GM18502 (cell line): ENCODE measurements around the gene IMPDH1.
A peak's percentile ranks its signal among the peaks of the same experiment; 100 is the strongest.

ENCODE experiments used
- ATAC-seq: cut with Tn5 transposase; IDR thresholded peaks from one replicate; pipeline ENCODE4 v1.9.1; 2021; ENCODE audit warnings: mild to moderate bottlenecking; ENCODE audit not compliant: unreplicated experiment, poor library complexity

Gene IMPDH1

GRCh38 chr7:128406314-128407232, 3.2 kb downstream of the IMPDH1 start:
- ATAC-seq, result no peak

GRCh38 chr7:128405471-128406313, 4.1 kb downstream of the IMPDH1 start:
- no peak for ATAC-seq

GRCh38 chr7:128404886-128405470, 4.8 kb downstream of the IMPDH1 start:
- no peak for ATAC-seq

- no peak for ATAC-seq
Measured at GRCh38 chr7:128404143-128404681, 5.6 kb downstream of the IMPDH1 start.

- no peak for ATAC-seq
Measured at GRCh38 chr7:128403676-128404075, 6.1 kb downstream of the IMPDH1 start.

- no peak for ATAC-seq
Measured at GRCh38 chr7:128402356-128402755, 7.4 kb downstream of the IMPDH1 start.

GRCh38 chr7:128400566-128400965, 9.2 kb downstream of the IMPDH1 start:
- ATAC-seq, result no peak

GRCh38 chr7:128399991-128400390, 9.8 kb downstream of the IMPDH1 start:
- ATAC-seq, result no peak

GRCh38 chr7:128398841-128399135, 11.0 kb downstream of the IMPDH1 start:
- no peak for ATAC-seq

- peak; percentile 49 for ATAC-seq
Measured at GRCh38 chr7:128398016-128398840, 11.6 kb downstream of the IMPDH1 start.

- ATAC-seq, result no peak
Measured at GRCh38 chr7:128396357-128396756, 13.4 kb downstream of the IMPDH1 start.

- no peak for ATAC-seq
Measured at GRCh38 chr7:128395748-128396147, 14.0 kb downstream of the IMPDH1 start.

GRCh38 chr7:128394904-128395496, 14.8 kb downstream of the IMPDH1 start:
- no peak for ATAC-seq

GRCh38 chr7:128393526-128394330, 16.1 kb downstream of the IMPDH1 start:
- ATAC-seq, result no peak

- no peak for ATAC-seq
Measured at GRCh38 chr7:128392446-128393327, 17.1 kb downstream of the IMPDH1 start.

- no peak for ATAC-seq
Measured at GRCh38 chr7:128391805-128392204, 18.0 kb downstream of the IMPDH1 start.

GRCh38 chr7:128390871-128391565, 18.8 kb downstream of the IMPDH1 start:
- no peak for ATAC-seq
